Measurements from ENCODE around the gene SLC17A1.

DNA sequence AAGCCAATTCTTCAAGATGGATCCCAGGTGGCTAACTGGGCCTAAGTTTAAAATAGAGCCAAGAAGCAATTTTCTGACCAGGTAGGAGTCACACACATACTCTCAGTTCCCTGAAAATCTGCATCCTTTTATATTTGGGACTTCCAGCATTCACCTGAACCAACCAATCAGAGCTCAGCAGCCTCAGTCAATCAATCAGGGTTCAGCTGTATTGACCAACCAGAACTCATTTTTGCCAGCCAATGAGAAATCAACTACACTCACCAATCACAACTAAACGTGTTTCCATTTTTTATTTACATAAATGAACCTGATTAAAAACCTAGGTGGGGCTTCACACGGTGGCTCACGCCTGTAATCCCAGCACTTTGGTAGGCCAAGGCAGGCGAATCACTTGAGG is 39.8 kb downstream of the SLC17A1 start:
- TF ChIP-seq, protein P1, sequence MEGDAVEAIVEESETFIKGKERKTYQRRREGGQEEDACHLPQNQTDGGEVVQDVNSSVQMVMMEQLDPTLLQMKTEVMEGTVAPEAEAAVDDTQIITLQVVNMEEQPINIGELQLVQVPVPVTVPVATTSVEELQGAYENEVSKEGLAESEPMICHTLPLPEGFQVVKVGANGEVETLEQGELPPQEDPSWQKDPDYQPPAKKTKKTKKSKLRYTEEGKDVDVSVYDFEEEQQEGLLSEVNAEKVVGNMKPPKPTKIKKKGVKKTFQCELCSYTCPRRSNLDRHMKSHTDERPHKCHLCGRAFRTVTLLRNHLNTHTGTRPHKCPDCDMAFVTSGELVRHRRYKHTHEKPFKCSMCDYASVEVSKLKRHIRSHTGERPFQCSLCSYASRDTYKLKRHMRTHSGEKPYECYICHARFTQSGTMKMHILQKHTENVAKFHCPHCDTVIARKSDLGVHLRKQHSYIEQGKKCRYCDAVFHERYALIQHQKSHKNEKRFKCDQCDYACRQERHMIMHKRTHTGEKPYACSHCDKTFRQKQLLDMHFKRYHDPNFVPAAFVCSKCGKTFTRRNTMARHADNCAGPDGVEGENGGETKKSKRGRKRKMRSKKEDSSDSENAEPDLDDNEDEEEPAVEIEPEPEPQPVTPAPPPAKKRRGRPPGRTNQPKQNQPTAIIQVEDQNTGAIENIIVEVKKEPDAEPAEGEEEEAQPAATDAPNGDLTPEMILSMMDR (conservative IDR thresholded peaks at IDR 0.05): no peak
- TF ChIP-seq ZFX (IDR thresholded peaks at IDR 0.05): no peak

Measured in C4-2B (cell line).